Gastroesophageal sphincter (tissue), 4 donors: ENCODE data around the gene ARF3. TPM values are rescaled to one million over a fixed set of nuclear protein-coding genes. Genes with fewer than 3 reads are reported as not detected.

Source experiments
- ATAC-seq: fragments of 150-250 bp; one replicate; pipeline ENCODE4 v1.9.1; 2016; ENCODE audit warnings: mild to moderate bottlenecking, moderate library complexity
- H3K27ac ChIP-seq, 4 donors: fragments of 200-600 bp; sonication (generic) in 3 of 4; 1 replicate in 3 of 4; 2 replicates in 1 of 4; pipeline ENCODE4 v1.5.1; 2016 to 2019
- H3K27me3 ChIP-seq: fragments of 200-600 bp; sonication (generic); one replicate; pipeline ENCODE4 v1.5.1; 2019
- H3K36me3 ChIP-seq, 2 donors: fragments of 200-600 bp; sonication (generic); one replicate each; pipeline ENCODE4 v1.5.1; 2019; ENCODE audit warnings: control low read depth in 1 of 2
- H3K4me1 ChIP-seq, 3 donors: fragments of 200-600 bp; sonication (generic); 1 replicate in 2 of 3; 2 replicates in 1 of 3; pipeline ENCODE4 v1.5.1; 2016 to 2019; ENCODE audit warnings: control low read depth in 2 of 3
- H3K4me3 ChIP-seq, 2 donors: fragments of 200-600 bp; sonication (generic); one replicate each; pipeline ENCODE4 v1.5.1; 2019; ENCODE audit warnings: mild to moderate bottlenecking in 1 of 2, moderate library complexity in 1 of 2
- H3K9me3 ChIP-seq, 3 donors: fragments of 200-600 bp; sonication (generic); one replicate each; pipeline ENCODE4 v1.5.1; 2017 to 2019; ENCODE audit warnings: control low read depth in 2 of 3
- CTCF ChIP-seq, 4 experiments: fragments of 200-600 bp in 2 of 4; fragments of 450-650 bp in 2 of 4; sonication (generic) in 1 of 4; IDR thresholded peaks; one replicate each; pipeline ENCODE4 v1.5.1; 2017 to 2019; ENCODE audit warnings: antibody characterized with exemption in 4 of 4, mild to moderate bottlenecking in 2 of 4, moderate library complexity in 2 of 4
- EP300 ChIP-seq: sonication (generic); formaldehyde crosslinking; IDR thresholded peaks from one replicate; pipeline ENCODE4 v1.6.1; 2017; ENCODE audit warnings: antibody characterized with exemption, mild to moderate bottlenecking
- POLR2A ChIP-seq, 2 donors: fragments of 450-650 bp; IDR thresholded peaks; one replicate each; pipeline ENCODE4 v1.6.1; 2017; ENCODE audit warnings: antibody characterized with exemption in 2 of 2, mild to moderate bottlenecking in 2 of 2, moderate library complexity in 1 of 2
- POLR2AphosphoS5 ChIP-seq: sonication (generic); formaldehyde crosslinking; IDR thresholded peaks from one replicate; pipeline ENCODE4 v1.6.1; 2017; ENCODE audit warnings: antibody characterized with exemption
- WGBS, 2 donors: methylation state at CpG; one replicate each; pipeline ENCODE4 v1.1.5; 2018; ENCODE audit warnings: low coverage in 1 of 2; 5-methylcytosine and 5-hydroxymethylcytosine counted together
- total RNA-seq, 4 donors: library from RNA; depleted of rRNA; stranded (reverse); fragments of >200 nt; gene quantifications; one replicate each; pipeline ENCODE4 v1.1.0, GENCODE V29; 2016

The ARF3 gene
- total RNA-seq, 4 donors from 2014 or later, result 52.6 to 91.6 (median 83.1) TPM

GRCh38 chr12:48947727-48948126, 9.6 kb downstream of the ARF3 start:
- ATAC-seq, result no peak
- TF ChIP-seq CTCF (IDR thresholded peaks at IDR 0.05) (no peak), EP300 (no peak), POLR2AphosphoS5 (no peak), POLR2A (IDR thresholded peaks at IDR 0.05) (no peak)
- H3K9me3 ChIP-seq, result no peaks in the 10 kb centered on the region
- H3K36me3 ChIP-seq, result peaks cover 0 to 28% of the 10 kb centered on the region in 2 donors
- WGBS, 2 donors, result 76 to 95% methylated on average over 2 to 3 of the region's 3 CpGs
- H3K27ac ChIP-seq, result no peak overlapping the region
- H3K27me3 ChIP-seq, result no peaks in the 10 kb centered on the region
- peaks cover 0 to 25% (median 7%) of the 10 kb centered on the region in 3 donors for H3K4me1 ChIP-seq
- no peak overlapping the region for H3K4me3 ChIP-seq

- Histone ChIP-seq H3K9me3 (no peaks in the 10 kb centered on the region), H3K4me1 (peaks cover 0 to 25% (median 7%) of the 10 kb centered on the region in 3 donors), H3K27ac (no peak overlapping the region), H3K4me3 (no peak overlapping the region), H3K27me3 (no peaks in the 10 kb centered on the region), H3K36me3 (peaks cover 0 to 24% of the 10 kb centered on the region in 2 donors)
- 40 to 54% methylated on average over 5 of the region's 6 CpGs for WGBS, 2 donors
- no peak for ATAC-seq
- TF ChIP-seq POLR2AphosphoS5 (no peak), EP300 (no peak), CTCF (IDR thresholded peaks at IDR 0.05) (no peak), POLR2A (IDR thresholded peaks at IDR 0.05) (no peak)
These were observed 10.3 kb downstream of the ARF3 start for GRCh38 chr12:48946943-48947342.

- H3K27me3 ChIP-seq, result no peaks in the 10 kb centered on the region
- peaks cover 0 to 32% (median 7%) of the 10 kb centered on the region in 3 donors for H3K4me1 ChIP-seq
- H3K27ac ChIP-seq, result no peak overlapping the region
- no peak overlapping the region for H3K4me3 ChIP-seq
- no peaks in the 10 kb centered on the region for H3K9me3 ChIP-seq
- peaks cover 0 to 28% of the 10 kb centered on the region in 2 donors for H3K36me3 ChIP-seq
- TF ChIP-seq EP300, result no peak
- TF ChIP-seq CTCF (IDR thresholded peaks at IDR 0.05), result no peak
- no peak for TF ChIP-seq POLR2A (IDR thresholded peaks at IDR 0.05)
- TF ChIP-seq POLR2AphosphoS5, result no peak
- no peak for ATAC-seq
These were observed 11.1 kb downstream of the ARF3 start for GRCh38 chr12:48946205-48946604.

GRCh38 chr12:48943221-48943620, 14.1 kb downstream of the ARF3 start:
- no peaks in the 10 kb centered on the region for H3K27me3 ChIP-seq
- 86 to 89% methylated on average over 4 of the region's 4 CpGs for WGBS, 2 donors
- no peak overlapping the region for H3K27ac ChIP-seq
- H3K4me3 ChIP-seq, result no peak overlapping the region
- H3K9me3 ChIP-seq, result no peaks in the 10 kb centered on the region
- H3K4me1 ChIP-seq, result peaks cover 0 to 36% (median 7%) of the 10 kb centered on the region in 3 donors
- no peak for TF ChIP-seq EP300
- TF ChIP-seq CTCF (IDR thresholded peaks at IDR 0.05), result no peak
- no peak for TF ChIP-seq POLR2AphosphoS5
- ATAC-seq, result no peak
- H3K36me3 ChIP-seq, result peaks cover 0 to 42% of the 10 kb centered on the region in 2 donors

- Histone ChIP-seq H3K27ac (no peak overlapping the region), H3K36me3 (peaks cover 0 to 67% of the 10 kb centered on the region in 2 donors), H3K27me3 (no peaks in the 10 kb centered on the region), H3K4me3 (no peak overlapping the region), H3K4me1 (peaks cover 0 to 11% (median 0%) of the 10 kb centered on the region in 3 donors), H3K9me3 (no peaks in the 10 kb centered on the region)
- TF ChIP-seq EP300 (no peak), POLR2A (IDR thresholded peaks at IDR 0.05) (no peak), POLR2AphosphoS5 (no peak), CTCF (IDR thresholded peaks at IDR 0.05) (no peak)
- no peak for ATAC-seq
- WGBS, 2 donors, result 50% methylated on average over 1 of the region's 3 CpGs; no CpG with 5 or more reads in 1 of the 2 donors
These were observed 17.1 kb downstream of the ARF3 start for GRCh38 chr12:48940181-48940580.
